ENCODE measurements around the gene ZMYND8. TPM values are rescaled to one million over a fixed set of nuclear protein-coding genes. Genes with fewer than 3 reads are reported as not detected.
"Not testable (repeated sequence)": the region's sequence is repeated elsewhere in the genome, so short reads cannot be mapped to it uniquely, and the experiment has no call there.

Gene ZMYND8
- total RNA-seq, 1 donor from 2014 or later: 49.3 TPM

- peak; percentile 18 for DNase-seq (ENCODE audit: low spot score)
- intact Hi-C loops (cut with DNase I); ATAC-seq: not testable (repeated sequence)
Observed at GRCh38 chr20:47277535-47277872, 79.0 kb downstream of the ZMYND8 start.

- intact Hi-C loops (cut with DNase I): no loop called here
- DNase-seq (ENCODE audit: low spot score) (peak; percentile 68), ATAC-seq (peak; percentile 8)
Observed at GRCh38 chr20:47276851-47277534, 79.5 kb downstream of the ZMYND8 start.

GRCh38 chr20:47276251-47276650, 80.2 kb downstream of the ZMYND8 start:
- ATAC-seq (no peak), DNase-seq (ENCODE audit: low spot score) (peak; percentile 59)
- intact Hi-C loops (cut with DNase I): no loop called here

- ATAC-seq (no peak), DNase-seq (ENCODE audit: low spot score) (peak; percentile 49)
- intact Hi-C loops (cut with DNase I): no loop called here
Observed at GRCh38 chr20:47275548-47275947, 81.0 kb downstream of the ZMYND8 start.

GRCh38 chr20:47274401-47275108, 81.9 kb downstream of the ZMYND8 start:
- DNase-seq (ENCODE audit: low spot score): peak; percentile 6
- intact Hi-C loops (cut with DNase I): loop anchor here (5.0 kb wide), 1 partner anchor 108 kb away; no protein-coding TSS in a partner anchor

GRCh38 chr20:47273591-47274235, 82.8 kb downstream of the ZMYND8 start:
- intact Hi-C loops (cut with DNase I): loop anchor here (5.0 kb wide), 1 partner anchor 109 kb away; no protein-coding TSS in a partner anchor
- DNase-seq (ENCODE audit: low spot score): peak; percentile 19
- ATAC-seq: no peak

More at GRCh38 chr20:47274401-47275108, 81.9 kb downstream of the ZMYND8 start:
- ATAC-seq: peak; percentile 69

GRCh38 chr20:47272893-47273590, 83.5 kb downstream of the ZMYND8 start:
- ATAC-seq (peak; percentile 76), DNase-seq (ENCODE audit: low spot score) (peak; percentile 59)
- intact Hi-C loops (cut with DNase I): loop anchor here (5.0 kb wide), 1 partner anchor 109 kb away; no protein-coding TSS in a partner anchor

GRCh38 chr20:47271046-47271615, 85.4 kb downstream of the ZMYND8 start:
- ATAC-seq (no peak), DNase-seq (ENCODE audit: low spot score) (no peak)
- intact Hi-C loops (cut with DNase I): loop anchor here (5.0 kb wide), 1 partner anchor 111 kb away; no protein-coding TSS in a partner anchor

- DNase-seq (ENCODE audit: low spot score) (peak; percentile 30), ATAC-seq (no peak)
- intact Hi-C loops (cut with DNase I): loop anchor here (5.0 kb wide), 2 partner anchors 113 to 1793 kb away; no protein-coding TSS in a partner anchor
Observed at GRCh38 chr20:47269309-47270165, 87.0 kb downstream of the ZMYND8 start.

GRCh38 chr20:47267621-47268020, 88.9 kb downstream of the ZMYND8 start:
- ATAC-seq (no peak), DNase-seq (ENCODE audit: low spot score) (no peak)
- intact Hi-C loops (cut with DNase I): loop anchor here (5.0 kb wide), 1 partner anchor 1795 kb away; no protein-coding TSS in a partner anchor

- DNase-seq (ENCODE audit: low spot score): no peak
- intact Hi-C loops (cut with DNase I): loop anchor here (5.0 kb wide), 1 partner anchor 1795 kb away; no protein-coding TSS in a partner anchor
- no peak for ATAC-seq
Observed at GRCh38 chr20:47266847-47267515, 89.5 kb downstream of the ZMYND8 start.

- intact Hi-C loops (cut with DNase I): loop anchor here (5.0 kb wide), 1 partner anchor 1796 kb away; no protein-coding TSS in a partner anchor
- DNase-seq (ENCODE audit: low spot score): no peak
- no peak for ATAC-seq
Observed at GRCh38 chr20:47265984-47266383, 90.5 kb downstream of the ZMYND8 start.

GRCh38 chr20:47265214-47265613, 91.3 kb downstream of the ZMYND8 start:
- ATAC-seq (no peak), DNase-seq (ENCODE audit: low spot score) (no peak)
- intact Hi-C loops (cut with DNase I): loop anchor here (5.0 kb wide), 1 partner anchor 1797 kb away; no protein-coding TSS in a partner anchor

- ATAC-seq; intact Hi-C loops (cut with DNase I): not testable (repeated sequence)
- DNase-seq (ENCODE audit: low spot score): peak; percentile 2
Observed at GRCh38 chr20:47264137-47264769, 92.2 kb downstream of the ZMYND8 start.

GRCh38 chr20:47263465-47264084, 92.9 kb downstream of the ZMYND8 start:
- ATAC-seq: peak; percentile 25
- intact Hi-C loops (cut with DNase I): no loop called here
- no peak for DNase-seq (ENCODE audit: low spot score)

- intact Hi-C loops (cut with DNase I): no loop called here
- no peak for ATAC-seq
Observed at GRCh38 chr20:47263080-47263464, 93.4 kb downstream of the ZMYND8 start.

More at GRCh38 chr20:47263080-47263464, 93.4 kb downstream of the ZMYND8 start:
- no peak for DNase-seq (ENCODE audit: low spot score)

Data from sciatic nerve (tissue), 2 donors.